Endothelial cell of umbilical vein (primary cell): ENCODE data around the gene PLA2G2D. TPM values are rescaled to one million over a fixed set of nuclear protein-coding genes. Genes with fewer than 3 reads are reported as not detected.

ENCODE experiments used
- BruUV-seq: library from RNA; stranded (reverse); fragments of 400-500 nt; replicated peaks from 2 replicates; lab custom pipeline; 2021; lab: Mats Ljungman, UMichigan
- CTCF ChIA-PET: fragments of 300-600, 350-600 bp; sonication (Branson Sonifier 250); formaldehyde crosslinking; loops from one replicate; lab custom pipeline; 2021; ENCODE audit warnings: antibody characterized with exemption, inconsistent platforms; lab: Charles Lee
- POLR2A ChIA-PET: fragments of 300-600, 350-600 bp; sonication (Branson Sonifier 250); formaldehyde crosslinking; loops from one replicate; lab custom pipeline; 2021; ENCODE audit warnings: antibody characterized with exemption, inconsistent platforms; lab: Charles Lee
- DNase-seq: peaks from one replicate; pipeline ENCODE4 v3.0.0-alpha.2; 2011; ENCODE audit warnings: low read depth, low spot score
- FAIRE-seq: peaks from 2 replicates; lab custom pipeline; 2011; peaks lifted over from hg19 to GRCh38; lab: Jason Lieb, UNC
- H2AFZ ChIP-seq: 2 replicates; pipeline ENCODE4 v1.6.0; 2012; ENCODE audit warnings: low read depth, low read length, control low read depth, inconsistent platforms
- H3K27ac ChIP-seq: 2 replicates; pipeline ENCODE4 v1.5.1; 2011; ENCODE audit warnings: low read depth, mild to moderate bottlenecking, control low read depth, low read length, moderate library complexity; ENCODE audit not compliant: insufficient read depth
- H3K27me3 ChIP-seq, 2 experiments: 2 replicates each; pipeline versions ENCODE4 v1.6.0 to v1.6.1; 2011; ENCODE audit warnings: low read length in 2 of 2, mixed read lengths in 1 of 2; ENCODE audit not compliant: control insufficient read depth in 2 of 2, insufficient read depth in 2 of 2
- H3K36me3 ChIP-seq, 2 experiments: 2 replicates in 1 of 2; 3 replicates in 1 of 2; pipeline ENCODE4 v1.5.1; 2011; ENCODE audit warnings: low read length in 2 of 2, mild to moderate bottlenecking in 1 of 2, moderate library complexity in 1 of 2; ENCODE audit not compliant: control insufficient read depth in 2 of 2, insufficient read depth in 2 of 2; ENCODE audit errors: extremely low read depth in 1 of 2
- H3K4me1 ChIP-seq: 3 replicates; pipeline ENCODE4 v1.5.1; 2011; ENCODE audit warnings: mild to moderate bottlenecking, low read length; ENCODE audit not compliant: control insufficient read depth, insufficient read depth; ENCODE audit errors: extremely low read depth
- H3K4me2 ChIP-seq: 2 replicates; pipeline ENCODE4 v1.6.1; 2011; ENCODE audit warnings: low read length, control low read depth, mixed read lengths; ENCODE audit not compliant: insufficient read depth
- H3K4me3 ChIP-seq, 3 experiments: fragments of 200-600 bp in 1 of 3; sonication (generic), shearing (Covaris generic) in 1 of 3; replicated peaks in 1 of 3; 2 replicates each; pipeline ENCODE4 v1.5.1; 2011 to 2016; ENCODE audit warnings: control low read depth in 3 of 3, low read length in 3 of 3, mild to moderate bottlenecking in 2 of 3, inconsistent platforms in 1 of 3, low read depth in 1 of 3, moderate library complexity in 1 of 3; ENCODE audit not compliant: insufficient read depth in 1 of 3
- H3K79me2 ChIP-seq: 2 replicates; pipeline ENCODE4 v1.6.0; 2012; ENCODE audit warnings: low read length, inconsistent platforms; ENCODE audit not compliant: control insufficient read depth, insufficient read depth
- H3K9ac ChIP-seq: replicated peaks from 2 replicates; pipeline ENCODE3; 2011; ENCODE audit warnings: low read length, control low read depth; ENCODE audit not compliant: insufficient read depth; ENCODE audit errors: extremely low read depth
- H3K9me1 ChIP-seq: replicated peaks from 3 replicates; pipeline ENCODE4 v1.6.0; 2011; ENCODE audit warnings: mild to moderate bottlenecking, low read length; ENCODE audit not compliant: control insufficient read depth, insufficient read depth; ENCODE audit errors: extremely low read depth
- H3K9me3 ChIP-seq: replicated peaks from 2 replicates; pipeline ENCODE4 v1.5.1; 2012; ENCODE audit warnings: low read length, inconsistent platforms; ENCODE audit not compliant: control insufficient read depth, insufficient read depth
- H4K20me1 ChIP-seq: replicated peaks from 2 replicates; pipeline ENCODE3; 2011; ENCODE audit warnings: mild to moderate bottlenecking, low read length; ENCODE audit not compliant: control insufficient read depth, insufficient read depth; ENCODE audit errors: extremely low read depth
- EZH2 ChIP-seq: IDR thresholded peaks from 2 replicates; pipeline ENCODE4 v1.6.1; 2012; ENCODE audit warnings: borderline replicate concordance, low read depth, mild to moderate bottlenecking, moderate library complexity, low read length, inconsistent platforms; ENCODE audit not compliant: severe bottlenecking
- FOS ChIP-seq: IDR thresholded peaks from 2 replicates; pipeline ENCODE4 v1.6.1; 2011; ENCODE audit warnings: mild to moderate bottlenecking, low read length, moderate library complexity, borderline replicate concordance; ENCODE audit not compliant: insufficient read depth
- GATA2 ChIP-seq: IDR thresholded peaks from 2 replicates; pipeline ENCODE4 v1.7.0; 2011; ENCODE audit warnings: low read depth, mild to moderate bottlenecking, moderate library complexity, mixed read lengths, low read length; ENCODE audit not compliant: insufficient read length, insufficient read depth
- JUN ChIP-seq: IDR thresholded peaks from 2 replicates; pipeline ENCODE4 v1.6.1; 2011; ENCODE audit warnings: borderline replicate concordance, low read depth; ENCODE audit not compliant: insufficient read length, insufficient read depth
- MYC ChIP-seq: IDR thresholded peaks from one replicate; pipeline ENCODE4 v1.6.1; 2011; ENCODE audit warnings: mild to moderate bottlenecking, low read depth, low read length
- POLR2A ChIP-seq: IDR thresholded peaks from 2 replicates; pipeline ENCODE4 v1.6.1; 2012; ENCODE audit warnings: low read depth, mild to moderate bottlenecking, control low read depth, low read length
- POLR2AphosphoS5 ChIP-seq: IDR thresholded peaks from 2 replicates; pipeline ENCODE4 v1.6.1; 2012; ENCODE audit warnings: low read depth, mild to moderate bottlenecking, control low read depth, low read length, moderate library complexity; ENCODE audit not compliant: insufficient read depth
- dilution Hi-C: fragments of 300-500 bp; cut with MboI; formaldehyde crosslinking; loops from one replicate; pipeline ENCODE4 v1.15.0; 2019; ENCODE audit warnings: low sequenced_read_pairs; ENCODE audit not compliant: extremely low pct_ligation_motif_present
- intact Hi-C: fragments of 100-400 bp; cut with micrococcal nuclease; formaldehyde crosslinking; loops from one replicate; pipeline ENCODE4 v1.10.0; 2022
- polyA plus RNA-seq, 4 experiments: library from polyadenylated mRNA; depleted of rRNA in 3 of 4; stranded (reverse) in 3 of 4; unstranded in 1 of 4; fragments of >200 nt; gene quantifications; 2 replicates each; pipeline versions ENCODE4 v1.2.1 to v1.2.3, GENCODE V29; 2011 to 2012; ENCODE audit warnings: missing spikeins in 1 of 4
- total RNA-seq: library from RNA; stranded (reverse); gene quantifications from 2 replicates; pipeline ENCODE4 v1.2.3, GENCODE V29; 2021
- TF ChIP-seq, protein P1 (sequence below): IDR thresholded peaks from 2 replicates; pipeline ENCODE4 v1.6.1; 2011; ENCODE audit not compliant: insufficient read depth, insufficient read length
- TF ChIP-seq, protein P2 (sequence below), 2 donors: IDR thresholded peaks; 1 replicate in 1 of 2; 2 replicates in 1 of 2; pipeline ENCODE4 v1.5.1; 2011; ENCODE audit warnings: low read length in 2 of 2, mild to moderate bottlenecking in 2 of 2, moderate library complexity in 2 of 2, control low read depth in 1 of 2, inconsistent platforms in 1 of 2, low read depth in 1 of 2; ENCODE audit not compliant: insufficient read depth in 1 of 2; ENCODE audit errors: extremely low read depth in 1 of 2

The PLA2G2D gene
- total and polyA plus RNA-seq, 2 donors (not counting 3 experiments of a cell fraction or from before 2014, with no cell fraction given), result not detected

DNA sequence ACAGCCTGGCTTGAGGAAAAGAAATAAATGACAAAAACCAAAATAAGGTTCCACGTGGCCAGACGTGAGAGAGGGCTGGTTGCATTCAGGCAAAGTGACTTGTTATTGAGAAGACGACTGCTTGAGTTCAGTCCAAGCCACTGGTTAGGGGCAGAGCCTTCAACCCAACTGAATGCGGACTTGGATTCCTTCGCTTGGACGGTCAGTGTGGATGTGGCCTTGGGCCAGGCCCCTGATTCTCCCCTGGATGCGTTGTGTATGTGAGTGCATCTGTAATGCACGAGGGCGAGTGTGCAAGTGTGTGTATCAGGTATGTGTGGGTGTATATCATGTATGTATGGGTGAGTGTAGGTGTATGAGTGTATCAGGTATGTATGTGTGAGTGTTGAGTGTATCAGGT, 21.7 kb upstream of the PLA2G2D start:
- Histone ChIP-seq H3K27me3 (no peaks in the 10 kb centered on the region), H4K20me1 (no peaks in the 10 kb centered on the region), H3K4me2 (no peak overlapping the region), H3K9ac (no peak overlapping the region), H3K79me2 (no peaks in the 10 kb centered on the region), H2AFZ (no peak overlapping the region), H3K36me3 (no peaks in the 10 kb centered on the region), H3K4me3 (no peak overlapping the region), H3K27ac (no peak overlapping the region), H3K9me1 (no peaks in the 10 kb centered on the region), H3K4me1 (no peaks in the 10 kb centered on the region), H3K9me3 (no peaks in the 10 kb centered on the region)
- FAIRE-seq (no peak), DNase-seq (no peak)
- ChIA-PET CTCF (no interaction called here), POLR2A (no interaction called here)
- intact Hi-C loops, result no loop called here
- dilution Hi-C loops, result no loop called here
- BruUV-seq, result no TSS peak
- TF ChIP-seq, protein P1, sequence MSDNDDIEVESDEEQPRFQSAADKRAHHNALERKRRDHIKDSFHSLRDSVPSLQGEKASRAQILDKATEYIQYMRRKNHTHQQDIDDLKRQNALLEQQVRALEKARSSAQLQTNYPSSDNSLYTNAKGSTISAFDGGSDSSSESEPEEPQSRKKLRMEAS, result no peak
- no peak for TF ChIP-seq POLR2A
- TF ChIP-seq, protein P2, sequence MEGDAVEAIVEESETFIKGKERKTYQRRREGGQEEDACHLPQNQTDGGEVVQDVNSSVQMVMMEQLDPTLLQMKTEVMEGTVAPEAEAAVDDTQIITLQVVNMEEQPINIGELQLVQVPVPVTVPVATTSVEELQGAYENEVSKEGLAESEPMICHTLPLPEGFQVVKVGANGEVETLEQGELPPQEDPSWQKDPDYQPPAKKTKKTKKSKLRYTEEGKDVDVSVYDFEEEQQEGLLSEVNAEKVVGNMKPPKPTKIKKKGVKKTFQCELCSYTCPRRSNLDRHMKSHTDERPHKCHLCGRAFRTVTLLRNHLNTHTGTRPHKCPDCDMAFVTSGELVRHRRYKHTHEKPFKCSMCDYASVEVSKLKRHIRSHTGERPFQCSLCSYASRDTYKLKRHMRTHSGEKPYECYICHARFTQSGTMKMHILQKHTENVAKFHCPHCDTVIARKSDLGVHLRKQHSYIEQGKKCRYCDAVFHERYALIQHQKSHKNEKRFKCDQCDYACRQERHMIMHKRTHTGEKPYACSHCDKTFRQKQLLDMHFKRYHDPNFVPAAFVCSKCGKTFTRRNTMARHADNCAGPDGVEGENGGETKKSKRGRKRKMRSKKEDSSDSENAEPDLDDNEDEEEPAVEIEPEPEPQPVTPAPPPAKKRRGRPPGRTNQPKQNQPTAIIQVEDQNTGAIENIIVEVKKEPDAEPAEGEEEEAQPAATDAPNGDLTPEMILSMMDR (IDR thresholded peaks at IDR 0.05; ENCODE audit: extremely low read depth in 1 of 2, insufficient read depth in 1 of 2, low read depth in 1 of 2, low read length in 2 of 2), result no peak
- no peak for TF ChIP-seq MYC
- no peak for TF ChIP-seq GATA2
- TF ChIP-seq FOS, result no peak
- no peak for TF ChIP-seq JUN
- TF ChIP-seq EZH2, result no peak
- no peak for TF ChIP-seq POLR2AphosphoS5
